GM18951 (cell line): ENCODE results near the gene TMEM229B.

Experiments used
- POLR2A ChIP-seq: IDR thresholded peaks from 4 replicates; pipeline ENCODE4 v1.6.1; 2011; ENCODE audit warnings: mild to moderate bottlenecking; ENCODE audit not compliant: insufficient read length, insufficient read depth; ENCODE audit errors: extremely low read depth
- in situ Hi-C: fragments of 300-500 bp; cut with MboI; formaldehyde crosslinking; loops from one replicate; pipeline ENCODE4 v1.12.0; 2022; ENCODE audit warnings: low sequenced_read_pairs, mixed read lengths, inconsistent platforms; ENCODE audit not compliant: unreplicated experiment

Gene TMEM229B

GRCh38 chr14:67487937-67488893 lies at the start of gene TMEM229B:
TSS of gene TMEM229B (minus strand) at chr14:67488721. CDS start at chr14:67473923, 14,798 bp downstream.
- in situ Hi-C loops, result no loop called here
- peak; percentile 41 for TF ChIP-seq POLR2A

DNA sequence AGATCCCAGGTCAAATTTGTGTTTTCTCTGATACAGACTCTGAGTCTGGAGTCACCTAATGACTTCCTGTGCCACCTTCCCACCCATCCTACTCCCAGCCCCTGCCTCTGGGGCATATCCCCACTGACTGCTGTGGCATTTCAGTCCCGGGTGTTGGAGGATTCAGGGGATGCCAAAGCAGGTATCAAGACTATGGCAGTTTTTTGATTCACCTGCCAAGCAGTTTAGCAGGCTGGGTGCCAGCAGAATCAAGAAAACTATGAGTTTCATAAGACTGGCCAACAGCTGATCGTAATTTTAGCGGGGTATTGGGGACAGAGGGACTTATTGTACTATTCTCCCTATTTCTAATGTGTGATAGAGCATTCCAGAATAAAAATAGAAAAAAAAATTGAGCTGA lies 49.2 kb upstream of the TMEM229B start:
- in situ Hi-C loops, result no loop called here
- TF ChIP-seq POLR2A, result no peak

- no peak for TF ChIP-seq POLR2A
- in situ Hi-C loops, result no loop called here
These were observed 47.6 kb upstream of the TMEM229B start for GRCh38 chr14:67536087-67536486.

- in situ Hi-C loops, result no loop called here
These were observed 45.2 kb upstream of the TMEM229B start for GRCh38 chr14:67533754-67534085.

GRCh38 chr14:67532998-67533753 lies 44.7 kb upstream of the TMEM229B start, which contains the start of gene PLEKHH1:
TSS of gene PLEKHH1 (plus strand) at chr14:67533290. CDS start at chr14:67541868, 8,578 bp downstream.
- in situ Hi-C loops, result no loop called here
- peak; percentile 49 for TF ChIP-seq POLR2A

More at GRCh38 chr14:67533754-67534085, 45.2 kb upstream of the TMEM229B start:
- no peak for TF ChIP-seq POLR2A

- no peak for TF ChIP-seq POLR2A
- in situ Hi-C loops, result no loop called here
These were observed 44.1 kb upstream of the TMEM229B start for GRCh38 chr14:67532606-67532997.

DNA sequence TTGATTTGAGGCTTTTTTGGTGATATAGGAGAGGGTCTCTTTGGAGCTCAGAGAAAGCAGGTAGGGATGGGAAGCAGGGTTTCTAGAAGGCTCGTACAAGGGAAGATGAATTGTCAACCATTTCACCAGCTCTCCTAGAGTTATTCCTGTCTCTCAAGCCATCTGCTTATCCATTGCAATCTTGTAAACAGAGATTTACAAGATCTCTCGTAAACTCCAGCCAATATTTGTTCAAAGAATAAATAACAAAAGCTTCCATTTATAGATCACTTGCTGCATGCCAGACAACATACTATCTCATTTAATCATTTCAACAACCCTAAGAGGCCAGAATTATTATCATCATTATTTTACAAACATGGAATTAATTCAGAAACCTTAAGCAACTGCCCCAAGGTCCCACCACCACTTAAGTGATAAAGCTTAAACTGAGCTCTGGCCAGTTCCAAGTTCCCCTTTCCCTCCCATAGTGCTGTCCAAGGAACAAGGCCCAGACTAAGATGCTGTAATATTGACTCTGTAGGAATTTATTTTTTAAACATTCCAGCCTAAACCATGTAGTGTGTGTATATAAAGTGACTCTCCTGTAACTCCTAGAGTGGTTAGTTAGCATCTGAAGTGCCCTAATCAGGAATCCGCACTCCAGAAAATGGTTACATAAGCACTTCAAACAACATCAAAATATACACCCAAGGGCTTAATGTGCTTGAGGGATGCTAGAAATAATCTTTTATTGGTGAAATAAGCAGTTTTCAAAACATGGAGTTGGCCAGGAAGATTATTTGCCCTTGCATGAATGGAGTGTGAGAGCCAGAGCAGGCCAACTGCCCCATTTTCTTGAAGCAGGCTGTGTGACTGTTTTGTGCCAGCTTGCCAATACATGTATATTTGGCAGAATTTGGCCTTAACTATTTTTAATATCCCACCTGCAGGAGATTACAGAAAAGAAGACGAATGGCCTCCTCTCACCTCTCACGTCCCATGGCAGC lies 41.7 kb upstream of the TMEM229B start:
- in situ Hi-C loops, result no loop called here
- no peak for TF ChIP-seq POLR2A

DNA sequence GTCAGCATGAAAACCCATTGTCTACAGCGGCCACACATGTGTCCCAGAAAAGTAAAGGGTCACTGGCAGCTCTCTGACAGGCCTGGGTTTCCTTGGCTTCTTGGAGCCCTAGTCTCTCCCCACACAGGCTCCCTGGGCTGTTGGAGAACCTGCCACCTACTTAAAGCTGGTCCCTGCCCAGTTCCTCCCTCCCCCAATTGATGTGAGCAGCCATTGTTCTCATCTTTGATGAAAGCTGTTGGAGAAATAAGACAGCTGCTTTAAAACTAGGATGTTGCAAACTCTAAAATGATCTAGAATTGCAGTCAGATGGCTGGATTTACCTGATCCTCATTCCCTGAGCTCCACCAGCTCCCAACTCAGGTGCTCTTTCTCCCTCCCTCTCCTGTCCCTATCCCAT lies 39.8 kb upstream of the TMEM229B start:
- in situ Hi-C loops, result no loop called here
- no peak for TF ChIP-seq POLR2A

GRCh38 chr14:67527756-67528155 lies 39.2 kb upstream of the TMEM229B start:
- in situ Hi-C loops, result no loop called here
- no peak for TF ChIP-seq POLR2A

- in situ Hi-C loops, result no loop called here
- no peak for TF ChIP-seq POLR2A
These were observed 38.3 kb upstream of the TMEM229B start for GRCh38 chr14:67526676-67527459.

GRCh38 chr14:67526181-67526580 lies 37.7 kb upstream of the TMEM229B start:
- no peak for TF ChIP-seq POLR2A
- in situ Hi-C loops, result no loop called here

DNA sequence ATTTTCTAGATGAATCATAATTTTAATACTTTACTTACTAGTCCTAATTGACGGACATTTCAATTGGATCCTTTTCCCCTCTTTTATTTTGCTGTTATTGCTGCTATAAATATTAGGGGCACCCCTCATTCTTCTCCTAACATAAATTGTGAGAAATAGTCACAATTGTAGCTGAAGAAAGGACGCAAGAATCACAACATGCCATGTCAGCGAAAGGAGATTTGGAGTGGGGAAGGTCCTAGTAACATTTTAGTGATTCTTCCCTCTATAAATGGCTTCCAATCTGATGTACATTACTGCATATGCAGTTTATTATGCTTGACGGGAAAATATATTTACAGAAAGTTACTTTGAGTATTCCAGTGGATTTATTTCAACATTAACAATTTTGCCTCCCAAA lies 36.9 kb upstream of the TMEM229B start:
- in situ Hi-C loops, result no loop called here
- TF ChIP-seq POLR2A, result no peak
